ENCODE data around the gene SPG7. TPM values are rescaled to one million over a fixed set of nuclear protein-coding genes. Genes with fewer than 3 reads are reported as not detected.

The SPG7 gene
- total and polyA plus RNA-seq, 9 of the 15 experiments (the other 6 are each of a cell fraction or from before 2014, with no cell fraction given), result 5.8 to 89.1 (median 49.4) TPM

DNA sequence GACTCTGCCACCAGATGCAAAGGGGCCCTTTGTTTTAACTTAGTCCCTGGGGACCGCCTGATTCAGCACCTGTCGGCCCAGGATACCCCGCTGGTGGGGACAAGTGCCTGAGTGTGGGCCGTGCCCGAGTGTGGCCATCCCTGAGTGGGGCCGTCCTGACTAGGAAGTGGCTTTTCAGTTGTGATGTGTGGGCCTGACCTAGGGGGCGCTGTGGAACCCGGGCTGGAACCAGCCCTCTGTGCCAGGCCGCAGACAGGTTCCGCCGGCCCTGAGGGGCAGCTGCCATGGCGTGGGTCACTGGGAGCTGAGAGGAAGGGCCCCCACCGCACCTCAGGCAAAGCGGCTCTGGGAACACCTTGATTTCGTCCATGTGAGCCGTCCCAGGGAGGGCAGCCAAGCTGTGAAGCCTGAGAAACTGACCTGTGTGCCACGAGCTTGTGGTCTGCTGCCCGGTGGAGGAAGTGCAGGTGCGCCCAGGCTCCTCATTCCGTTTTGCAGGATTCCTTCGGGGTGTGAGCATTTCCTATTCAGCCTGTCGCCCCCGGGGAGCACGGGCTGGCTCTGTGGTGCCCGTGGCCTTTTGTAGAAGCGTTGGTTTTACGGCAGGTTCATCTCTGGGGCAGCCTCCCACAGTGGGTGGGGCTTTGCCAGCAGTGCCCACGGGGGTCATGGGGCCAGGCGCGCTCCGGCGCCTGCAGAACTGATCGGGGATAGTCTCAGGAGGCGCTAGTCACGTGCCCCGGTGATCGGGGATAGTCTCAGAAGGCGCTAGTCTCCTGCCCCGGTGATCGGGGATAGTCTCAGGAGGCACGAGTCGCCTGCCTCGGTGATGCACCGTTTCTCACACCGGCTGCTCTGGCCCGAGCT, 57.5 kb downstream of the SPG7 start (continued):
- TF ChIP-seq LEF1 (IDR thresholded peaks at IDR 0.05), result no peak
- TF ChIP-seq HNRNPUL1 (IDR thresholded peaks at IDR 0.05; ENCODE audit: low read length), result 0 out of 2 replicates have a peak, but pooled peaks have one; percentile 62
- TF ChIP-seq SIRT6 (IDR thresholded peaks at IDR 0.05; ENCODE audit: low read depth, low read length), result peak; percentile 23
- no peak for TF ChIP-seq SAFB2 (IDR thresholded peaks at IDR 0.05; ENCODE audit: borderline replicate concordance, low read depth, low read length, severe bottlenecking)
- TF ChIP-seq CHD2 (IDR thresholded peaks at IDR 0.05; ENCODE audit: low read depth, low read length), result peak; percentile 52
- TF ChIP-seq LARP7 (IDR thresholded peaks at IDR 0.05), result no peak
- 0 out of 2 replicates have a peak, but pooled peaks have one; percentile 85 for TF ChIP-seq NR2F6 (CRISPR knock-in tag; IDR thresholded peaks at IDR 0.05)
- peak; percentile 69 for TF ChIP-seq ELF1 (tag; IDR thresholded peaks at IDR 0.05)
- TF ChIP-seq ZNF717 (CRISPR knock-in tag; IDR thresholded peaks at IDR 0.05), result peak; percentile 78; the same call in 1 of the 2 replicates
- peak; percentile 11; the same call in 1 of the 2 replicates for TF ChIP-seq SUPT5H (IDR thresholded peaks at IDR 0.05)
- 0 out of 2 replicates have a peak, but pooled peaks have one; percentile 48 for TF ChIP-seq SP1 (CRISPR knock-in tag; IDR thresholded peaks at IDR 0.05)
- TF ChIP-seq ELF2 (CRISPR knock-in tag; IDR thresholded peaks at IDR 0.05), result no peak
- TF ChIP-seq, protein P1, sequence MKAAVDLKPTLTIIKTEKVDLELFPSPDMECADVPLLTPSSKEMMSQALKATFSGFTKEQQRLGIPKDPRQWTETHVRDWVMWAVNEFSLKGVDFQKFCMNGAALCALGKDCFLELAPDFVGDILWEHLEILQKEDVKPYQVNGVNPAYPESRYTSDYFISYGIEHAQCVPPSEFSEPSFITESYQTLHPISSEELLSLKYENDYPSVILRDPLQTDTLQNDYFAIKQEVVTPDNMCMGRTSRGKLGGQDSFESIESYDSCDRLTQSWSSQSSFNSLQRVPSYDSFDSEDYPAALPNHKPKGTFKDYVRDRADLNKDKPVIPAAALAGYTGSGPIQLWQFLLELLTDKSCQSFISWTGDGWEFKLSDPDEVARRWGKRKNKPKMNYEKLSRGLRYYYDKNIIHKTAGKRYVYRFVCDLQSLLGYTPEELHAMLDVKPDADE (conservative IDR thresholded peaks at IDR 0.05; ENCODE audit: control insufficient read depth, low read depth, low read length), result no peak
- TF ChIP-seq POLR2A (conservative IDR thresholded peaks at IDR 0.05), result peak; percentile 44
- peak in 1 of 2 experiments; percentile 62; a peak in 1 of 4 replicates for TF ChIP-seq NONO (IDR thresholded peaks at IDR 0.05; ENCODE audit: low read depth in 2 of 2, low read length in 1 of 2)
- TF ChIP-seq RBM39 (optimal IDR thresholded peaks at IDR 0.05; ENCODE audit: low read depth, low read length), result peak; percentile 30
- TF ChIP-seq, protein P2, sequence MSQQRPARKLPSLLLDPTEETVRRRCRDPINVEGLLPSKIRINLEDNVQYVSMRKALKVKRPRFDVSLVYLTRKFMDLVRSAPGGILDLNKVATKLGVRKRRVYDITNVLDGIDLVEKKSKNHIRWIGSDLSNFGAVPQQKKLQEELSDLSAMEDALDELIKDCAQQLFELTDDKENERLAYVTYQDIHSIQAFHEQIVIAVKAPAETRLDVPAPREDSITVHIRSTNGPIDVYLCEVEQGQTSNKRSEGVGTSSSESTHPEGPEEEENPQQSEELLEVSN (IDR thresholded peaks at IDR 0.05; ENCODE audit: borderline replicate concordance in 1 of 2, extremely low read depth in 1 of 2, insufficient read depth in 1 of 2, insufficient read length in 1 of 2, low read depth in 1 of 2, low read length in 1 of 2, poor library complexity in 1 of 2, severe bottlenecking in 1 of 2), result peak in 1 of 2 experiments; percentile 66
- TF ChIP-seq, protein P3, sequence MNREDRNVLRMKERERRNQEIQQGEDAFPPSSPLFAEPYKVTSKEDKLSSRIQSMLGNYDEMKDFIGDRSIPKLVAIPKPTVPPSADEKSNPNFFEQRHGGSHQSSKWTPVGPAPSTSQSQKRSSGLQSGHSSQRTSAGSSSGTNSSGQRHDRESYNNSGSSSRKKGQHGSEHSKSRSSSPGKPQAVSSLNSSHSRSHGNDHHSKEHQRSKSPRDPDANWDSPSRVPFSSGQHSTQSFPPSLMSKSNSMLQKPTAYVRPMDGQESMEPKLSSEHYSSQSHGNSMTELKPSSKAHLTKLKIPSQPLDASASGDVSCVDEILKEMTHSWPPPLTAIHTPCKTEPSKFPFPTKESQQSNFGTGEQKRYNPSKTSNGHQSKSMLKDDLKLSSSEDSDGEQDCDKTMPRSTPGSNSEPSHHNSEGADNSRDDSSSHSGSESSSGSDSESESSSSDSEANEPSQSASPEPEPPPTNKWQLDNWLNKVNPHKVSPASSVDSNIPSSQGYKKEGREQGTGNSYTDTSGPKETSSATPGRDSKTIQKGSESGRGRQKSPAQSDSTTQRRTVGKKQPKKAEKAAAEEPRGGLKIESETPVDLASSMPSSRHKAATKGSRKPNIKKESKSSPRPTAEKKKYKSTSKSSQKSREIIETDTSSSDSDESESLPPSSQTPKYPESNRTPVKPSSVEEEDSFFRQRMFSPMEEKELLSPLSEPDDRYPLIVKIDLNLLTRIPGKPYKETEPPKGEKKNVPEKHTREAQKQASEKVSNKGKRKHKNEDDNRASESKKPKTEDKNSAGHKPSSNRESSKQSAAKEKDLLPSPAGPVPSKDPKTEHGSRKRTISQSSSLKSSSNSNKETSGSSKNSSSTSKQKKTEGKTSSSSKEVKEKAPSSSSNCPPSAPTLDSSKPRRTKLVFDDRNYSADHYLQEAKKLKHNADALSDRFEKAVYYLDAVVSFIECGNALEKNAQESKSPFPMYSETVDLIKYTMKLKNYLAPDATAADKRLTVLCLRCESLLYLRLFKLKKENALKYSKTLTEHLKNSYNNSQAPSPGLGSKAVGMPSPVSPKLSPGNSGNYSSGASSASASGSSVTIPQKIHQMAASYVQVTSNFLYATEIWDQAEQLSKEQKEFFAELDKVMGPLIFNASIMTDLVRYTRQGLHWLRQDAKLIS (CRISPR knock-in tag; IDR thresholded peaks at IDR 0.05), result peak; percentile 59
- TF ChIP-seq SMAD2 (IDR thresholded peaks at IDR 0.05; ENCODE audit: low read depth, low read length), result no peak
- TF ChIP-seq KDM5B (IDR thresholded peaks at IDR 0.05; ENCODE audit: insufficient replicate concordance, low read depth, low read length), result peak; percentile 70
- 0 out of 2 replicates have a peak, but pooled peaks have one; percentile 10 for TF ChIP-seq ZNF586 (CRISPR knock-in tag; conservative IDR thresholded peaks at IDR 0.05)
- TF ChIP-seq CCNT2 (IDR thresholded peaks at IDR 0.05; ENCODE audit: borderline replicate concordance, extremely low read depth, insufficient read length, low read depth, low read length), result peak; percentile 31
